KOPT-K1 (cell line): ENCODE results near the gene NBEAL1.
A peak's percentile ranks its signal among the peaks of the same experiment; 100 is the strongest.
"Not testable (repeated sequence)": the region's sequence is repeated elsewhere in the genome, so short reads cannot be mapped to it uniquely, and the experiment has no call there.

Source experiments
- H3K27ac ChIP-seq: fragments of 200-600 bp; sonication (generic); 2 replicates; pipeline ENCODE4 v1.5.1; 2016; ENCODE audit warnings: antibody characterized with exemption, mild to moderate bottlenecking, low read depth, low read length; ENCODE audit not compliant: poor library complexity, severe bottlenecking
- H3K36me3 ChIP-seq: fragments of 200-600 bp; sonication (generic); 2 replicates; pipeline ENCODE4 v1.5.1; 2017; ENCODE audit warnings: antibody characterized with exemption, mild to moderate bottlenecking, low read length, moderate library complexity; ENCODE audit not compliant: insufficient read depth
- H3K9me3 ChIP-seq: fragments of 200-600 bp; sonication (generic); 2 replicates; pipeline ENCODE4 v1.5.1; 2017; ENCODE audit warnings: antibody characterized with exemption, low read length, mild to moderate bottlenecking; ENCODE audit not compliant: insufficient read depth, poor library complexity, severe bottlenecking

NBEAL1 gene

DNA sequence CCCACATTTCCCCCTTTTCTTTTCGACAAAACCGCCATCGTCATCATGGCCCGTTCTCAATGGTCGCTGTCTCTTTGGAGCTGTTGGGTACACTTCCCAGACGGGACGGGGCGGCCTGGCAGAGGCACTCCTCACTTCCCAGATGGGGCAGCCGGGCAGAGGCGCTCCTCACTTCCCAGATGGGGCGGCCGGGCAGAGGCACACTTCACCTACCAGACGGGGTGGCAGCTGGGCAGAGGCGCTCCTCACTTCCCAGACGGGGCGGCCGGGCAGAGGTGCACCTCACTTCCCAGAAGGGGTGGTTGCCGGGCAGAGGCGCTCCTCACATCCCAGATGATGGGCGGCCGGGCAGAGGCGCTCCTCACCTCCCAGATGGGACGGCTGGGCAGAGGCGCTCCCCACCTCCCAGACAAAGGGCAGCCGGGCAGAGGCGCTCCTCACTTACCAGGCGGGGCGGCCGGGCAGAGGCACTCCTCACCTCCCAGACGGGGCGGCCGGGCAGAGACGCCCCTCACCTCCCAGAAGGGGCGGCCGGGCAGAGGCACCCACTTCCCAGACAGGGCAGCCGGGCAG, 51.9 kb downstream of the NBEAL1 start:
- H3K36me3 ChIP-seq, H3K27ac ChIP-seq, H3K9me3 ChIP-seq: not testable (repeated sequence)

DNA sequence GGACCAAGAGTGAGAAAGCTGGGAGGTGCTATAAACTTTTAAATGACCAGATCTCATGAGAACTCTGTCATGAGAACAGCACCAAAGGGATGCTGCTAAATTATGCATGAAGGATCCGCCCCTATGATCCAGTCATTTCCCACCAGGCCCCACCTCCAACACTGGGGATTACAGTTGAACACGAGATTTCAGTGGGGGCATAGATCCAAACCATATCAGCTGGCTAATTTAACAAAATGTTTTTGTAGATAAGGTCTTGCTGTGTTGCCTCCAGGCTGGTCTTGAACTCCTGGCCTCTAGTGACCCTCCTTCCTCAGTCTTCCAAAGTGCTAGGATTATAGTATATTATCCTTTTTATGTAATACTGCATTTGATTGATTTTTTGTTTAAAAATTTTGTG, 56.0 kb downstream of the NBEAL1 start:
- H3K27ac ChIP-seq = no peak overlapping the region
- H3K36me3 ChIP-seq = no peaks in the 10 kb centered on the region
- no peaks in the 10 kb centered on the region for H3K9me3 ChIP-seq

DNA sequence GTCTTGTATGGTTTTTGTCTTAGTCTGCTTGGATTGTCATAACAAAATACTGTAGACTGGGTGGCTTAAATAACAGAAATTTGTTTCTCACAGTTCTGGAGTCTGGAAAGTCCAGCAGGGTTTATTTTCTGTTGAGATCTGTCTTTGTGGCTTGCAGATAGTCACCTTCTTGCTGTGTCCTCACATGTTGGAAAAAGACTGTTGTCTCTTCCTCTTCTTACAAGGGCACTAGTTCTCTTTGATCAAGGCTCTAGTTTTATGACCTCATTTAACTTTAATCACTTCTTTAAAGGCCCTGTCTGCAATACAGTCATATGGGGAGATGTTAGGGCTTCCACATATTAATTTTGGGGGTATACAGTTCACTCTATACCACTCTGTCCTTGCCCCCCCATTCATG, 56.5 kb downstream of the NBEAL1 start:
- H3K27ac ChIP-seq = no peak overlapping the region
- no peaks in the 10 kb centered on the region for H3K9me3 ChIP-seq
- no peaks in the 10 kb centered on the region for H3K36me3 ChIP-seq

DNA sequence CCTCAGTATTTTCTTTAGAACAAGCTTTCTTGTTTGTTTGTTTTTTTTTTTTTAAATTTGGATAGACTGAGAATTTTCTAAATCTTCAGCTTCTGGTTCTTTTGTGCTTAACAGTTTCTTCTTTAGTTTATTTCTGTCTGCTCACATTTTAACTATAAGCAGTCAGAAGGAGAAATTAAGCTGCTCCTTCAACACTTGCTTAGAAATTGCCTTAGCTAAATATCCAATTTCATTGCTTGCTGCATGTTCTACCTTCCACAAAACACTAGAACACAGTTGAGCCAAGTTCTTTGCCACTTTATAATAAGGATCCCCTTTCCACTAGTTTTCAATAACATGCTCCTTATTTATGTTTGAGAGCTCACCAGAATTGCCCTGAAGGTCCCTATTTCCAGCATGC, 57.7 kb downstream of the NBEAL1 start:
- Histone ChIP-seq H3K36me3 (no peaks in the 10 kb centered on the region), H3K9me3 (no peaks in the 10 kb centered on the region), H3K27ac (no peak overlapping the region)

DNA sequence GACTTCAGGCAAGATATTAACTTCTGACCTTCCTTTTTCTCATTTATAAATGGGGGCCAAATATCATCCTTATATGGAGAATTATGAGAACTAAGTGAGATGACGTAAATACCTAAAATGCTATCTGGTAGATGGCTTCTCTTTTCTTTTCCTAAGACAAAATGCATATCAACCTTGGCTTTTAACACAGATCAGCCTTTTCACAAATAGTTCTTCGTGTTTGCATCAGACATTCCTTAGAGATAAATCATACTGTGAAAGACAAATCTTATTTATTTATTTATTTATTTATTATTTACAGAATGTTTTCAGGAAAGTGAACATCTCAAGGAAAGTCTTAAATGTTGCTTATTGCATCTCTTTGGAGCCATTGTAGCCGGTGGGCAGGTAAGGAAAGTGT, 62.8 kb downstream of the NBEAL1 start:
- Histone ChIP-seq H3K36me3 (no peaks in the 10 kb centered on the region), H3K9me3 (no peaks in the 10 kb centered on the region), H3K27ac (no peak overlapping the region)

DNA sequence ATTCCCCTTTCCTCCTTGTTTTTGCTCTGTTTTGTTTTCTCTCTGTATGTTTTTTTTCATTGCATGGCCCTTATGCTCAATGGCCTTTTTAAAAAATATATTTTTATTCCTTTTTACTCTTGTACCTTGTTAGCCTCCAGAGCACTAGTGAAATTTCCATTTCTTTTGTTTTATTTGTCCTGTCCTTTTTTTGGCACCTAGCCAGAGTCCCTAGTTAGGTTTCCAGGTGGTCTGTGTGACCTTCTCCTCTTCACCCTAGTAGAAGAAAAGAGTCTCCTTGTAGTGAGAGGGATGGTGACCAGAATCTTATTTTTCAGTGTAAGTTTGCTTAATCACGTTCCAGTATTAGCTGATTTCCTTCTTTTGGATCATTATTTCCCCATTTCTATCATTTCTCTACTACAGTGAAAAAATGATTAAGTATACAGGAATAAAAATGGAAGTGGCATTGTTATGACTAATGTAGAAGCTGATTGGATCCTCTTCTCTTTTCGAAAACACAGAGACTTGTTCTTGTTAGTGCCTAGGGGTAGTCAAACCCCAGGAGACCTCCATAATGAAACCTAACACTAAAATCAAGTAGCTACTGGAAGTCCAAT, 65.9 kb downstream of the NBEAL1 start:
- H3K9me3 ChIP-seq = no peaks in the 10 kb centered on the region
- no peaks in the 10 kb centered on the region for H3K36me3 ChIP-seq
- no peak overlapping the region for H3K27ac ChIP-seq

DNA sequence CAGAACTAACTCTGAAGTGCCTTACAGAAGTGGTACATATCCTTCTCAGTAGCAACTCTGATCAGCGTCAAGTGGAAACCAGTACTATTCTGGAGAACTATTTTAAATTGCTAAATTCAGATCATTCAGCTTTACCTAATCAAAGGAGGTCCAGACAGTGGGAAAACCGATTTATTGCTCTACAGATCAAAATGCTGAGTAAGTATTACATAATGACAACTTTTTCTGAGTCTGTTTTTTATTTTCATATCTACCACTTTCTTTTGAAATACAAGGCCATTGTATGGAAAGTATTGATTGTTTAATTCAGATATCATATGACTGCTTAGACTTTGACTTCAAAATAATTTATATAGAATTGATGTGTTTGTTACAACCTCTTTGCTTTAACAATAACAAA, 68.7 kb downstream of the NBEAL1 start:
- Histone ChIP-seq H3K36me3 (no peaks in the 10 kb centered on the region), H3K27ac (no peak overlapping the region), H3K9me3 (no peaks in the 10 kb centered on the region)

DNA sequence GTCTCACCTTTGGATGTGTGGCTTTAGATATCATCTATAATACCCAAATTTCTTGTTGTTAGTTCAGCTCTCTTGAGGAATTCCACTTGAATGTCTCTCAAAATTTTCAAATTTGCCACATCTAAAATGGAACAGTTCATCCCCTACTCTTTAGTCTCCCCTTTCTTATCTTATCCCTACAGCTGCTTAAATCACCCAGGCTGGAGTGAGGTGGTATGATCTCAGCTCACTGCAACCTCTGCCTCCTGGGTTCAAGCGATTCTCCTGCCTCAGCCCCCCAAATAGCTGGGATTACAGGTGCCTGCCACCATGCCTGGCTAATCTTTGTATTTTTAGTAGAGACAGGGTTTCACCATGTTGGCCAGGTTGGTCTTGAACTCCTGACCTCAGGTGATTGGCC, 71.7 kb downstream of the NBEAL1 start:
- not testable (repeated sequence) for H3K9me3 ChIP-seq, H3K27ac ChIP-seq, H3K36me3 ChIP-seq

DNA sequence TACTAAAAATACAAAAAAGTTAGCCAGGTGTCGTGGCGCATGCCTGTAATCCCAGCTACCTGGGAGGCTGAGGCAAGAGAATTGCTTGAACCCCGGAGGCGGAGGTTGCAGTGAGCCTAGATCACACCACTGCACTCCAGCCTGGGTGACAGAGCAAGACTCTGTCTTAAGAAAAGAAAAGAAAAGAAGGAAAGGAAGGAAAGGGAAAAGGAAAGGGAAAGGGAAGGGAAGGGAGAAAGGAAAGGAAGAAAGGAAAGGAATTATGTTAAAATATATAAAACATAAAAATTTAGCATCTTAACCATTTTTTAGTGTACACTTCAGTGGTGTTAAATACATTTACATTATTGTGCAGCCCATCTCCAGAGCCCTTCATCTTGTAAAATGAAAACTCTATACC, 76.0 kb downstream of the NBEAL1 start:
- not testable (repeated sequence) for H3K36me3 ChIP-seq, H3K27ac ChIP-seq, H3K9me3 ChIP-seq

DNA sequence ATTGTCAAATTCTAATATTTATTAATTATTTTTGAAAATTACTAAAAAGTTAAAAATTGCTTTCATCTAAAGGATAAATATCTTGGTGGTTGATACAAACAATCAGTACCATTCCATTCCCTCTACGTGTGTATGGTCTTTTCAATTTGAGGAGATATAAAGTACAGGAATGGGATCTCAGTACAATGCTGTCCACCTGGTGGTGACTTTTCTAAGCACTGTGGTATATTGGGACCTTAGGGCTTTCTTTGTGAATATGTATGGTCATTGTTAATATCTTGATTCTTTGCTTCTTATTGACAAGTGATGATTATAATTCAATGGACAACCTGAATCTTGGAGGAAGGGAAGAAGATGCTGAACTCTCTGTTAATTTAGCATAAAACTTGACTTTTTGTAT, 83.1 kb downstream of the NBEAL1 start:
- Histone ChIP-seq H3K9me3 (no peaks in the 10 kb centered on the region), H3K27ac (no peak overlapping the region)

DNA sequence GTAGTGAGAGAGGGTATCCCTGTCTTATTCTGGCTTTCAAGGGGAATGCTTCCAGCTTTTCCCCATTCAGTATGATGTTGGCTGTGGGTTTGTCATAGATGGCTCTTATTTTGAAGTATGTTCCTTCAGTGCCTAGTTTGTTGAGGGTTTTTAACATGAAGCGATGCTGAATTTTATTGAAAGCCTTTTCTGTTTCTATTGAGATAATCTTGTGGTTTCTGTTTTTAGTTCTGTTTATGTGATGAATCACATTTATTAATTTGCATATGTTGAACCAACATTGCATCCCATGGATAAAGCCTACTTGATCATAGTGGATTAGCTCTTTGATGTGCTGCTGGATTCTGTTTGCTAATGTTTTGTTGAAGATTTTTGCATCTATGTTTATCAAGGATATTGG, 87.7 kb downstream of the NBEAL1 start:
- peaks cover 21% of the 10 kb centered on the region for H3K9me3 ChIP-seq
- not testable (repeated sequence) for H3K36me3 ChIP-seq, H3K27ac ChIP-seq

More for the DNA sequence above, 83.1 kb downstream of the NBEAL1 start:
- no peaks in the 10 kb centered on the region for H3K36me3 ChIP-seq

DNA sequence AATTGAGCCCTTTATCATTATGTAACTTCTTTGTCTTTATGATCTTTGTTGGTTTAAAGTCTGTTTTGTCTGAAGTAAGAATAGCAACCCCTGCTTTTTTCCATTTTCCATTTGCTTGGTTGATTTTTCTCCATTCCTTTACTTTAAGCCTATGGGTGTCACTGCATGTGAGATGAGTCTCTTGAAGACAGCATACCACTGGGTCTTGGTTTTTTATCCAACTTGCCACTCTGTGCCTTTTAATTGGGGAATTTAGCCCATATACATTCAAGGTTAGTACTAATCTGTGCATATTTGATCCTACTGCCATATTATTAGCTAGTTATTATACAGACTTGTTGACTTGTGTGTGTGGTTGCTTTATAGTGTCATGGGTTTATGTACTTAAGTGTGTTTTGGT, 89.6 kb downstream of the NBEAL1 start:
- Histone ChIP-seq H3K27ac (no peak overlapping the region), H3K36me3 (no peaks in the 10 kb centered on the region), H3K9me3 (peaks cover 21% of the 10 kb centered on the region)

DNA sequence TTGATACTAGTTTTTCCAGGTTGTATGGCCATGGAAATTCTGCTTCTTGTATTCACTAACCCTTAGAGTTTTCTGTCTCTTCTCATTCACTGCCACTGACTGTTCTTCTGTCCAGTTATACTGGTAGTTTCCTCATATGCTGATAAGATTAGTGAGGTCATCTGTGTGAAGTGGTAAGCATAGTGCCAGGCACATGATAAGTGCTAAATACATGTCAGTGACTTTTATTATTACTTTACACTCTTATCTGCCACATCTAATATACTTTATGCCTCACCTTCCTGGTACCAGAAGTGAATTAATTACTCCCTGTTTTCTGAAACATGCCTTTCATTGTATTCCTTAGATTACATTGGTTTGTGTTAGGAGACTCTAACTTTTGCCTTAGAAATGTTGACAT, 91.3 kb downstream of the NBEAL1 start:
- no peak overlapping the region for H3K27ac ChIP-seq
- H3K9me3 ChIP-seq = peaks cover 21% of the 10 kb centered on the region
- no peaks in the 10 kb centered on the region for H3K36me3 ChIP-seq

DNA sequence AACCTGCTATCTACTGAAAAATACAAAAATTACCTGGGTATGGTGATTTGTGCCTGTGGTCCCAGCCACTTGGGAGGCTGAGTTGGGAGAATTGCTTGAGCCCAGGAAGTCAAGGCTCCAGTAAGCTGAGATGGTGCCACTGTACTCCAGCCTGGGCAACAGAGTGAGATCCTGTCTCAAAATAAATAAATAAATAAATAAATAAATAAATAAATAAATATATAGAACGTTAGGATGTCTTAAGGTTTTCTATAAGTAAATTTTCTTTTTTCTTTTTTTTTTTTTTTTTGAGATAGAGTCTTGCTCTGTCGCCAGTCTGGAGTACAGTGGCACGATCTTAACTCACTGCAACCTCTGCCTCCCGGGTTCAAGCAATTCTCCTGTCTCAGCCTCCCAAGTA, 95.8 kb downstream of the NBEAL1 start:
- Histone ChIP-seq H3K27ac (peak overlapping the region; percentile 24), H3K9me3 (peaks cover 12% of the 10 kb centered on the region)
- not testable (repeated sequence) for H3K36me3 ChIP-seq

DNA sequence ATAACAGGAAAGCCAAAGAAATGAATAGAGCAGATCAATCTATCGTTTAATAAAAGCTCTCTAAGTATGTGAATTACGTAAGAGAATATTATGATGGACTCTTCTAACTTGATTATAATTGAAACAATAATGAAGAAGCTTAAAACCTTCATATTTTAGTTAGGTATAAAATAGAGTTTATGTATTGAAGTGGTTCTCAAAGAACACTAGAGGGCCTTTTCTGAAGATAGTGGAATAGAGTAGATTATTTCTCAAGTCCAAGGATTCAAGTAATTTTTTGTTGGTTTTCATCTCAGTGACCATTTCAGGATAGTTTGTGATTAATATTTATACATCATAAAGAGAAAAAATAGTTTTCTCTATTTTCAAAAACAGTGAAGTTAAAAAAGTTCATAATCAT, 97.7 kb downstream of the NBEAL1 start:
- H3K27ac ChIP-seq = no peak overlapping the region
- peaks cover 8% of the 10 kb centered on the region; the same call in 1 of the 2 replicates for H3K36me3 ChIP-seq
- peaks cover 12% of the 10 kb centered on the region for H3K9me3 ChIP-seq

DNA sequence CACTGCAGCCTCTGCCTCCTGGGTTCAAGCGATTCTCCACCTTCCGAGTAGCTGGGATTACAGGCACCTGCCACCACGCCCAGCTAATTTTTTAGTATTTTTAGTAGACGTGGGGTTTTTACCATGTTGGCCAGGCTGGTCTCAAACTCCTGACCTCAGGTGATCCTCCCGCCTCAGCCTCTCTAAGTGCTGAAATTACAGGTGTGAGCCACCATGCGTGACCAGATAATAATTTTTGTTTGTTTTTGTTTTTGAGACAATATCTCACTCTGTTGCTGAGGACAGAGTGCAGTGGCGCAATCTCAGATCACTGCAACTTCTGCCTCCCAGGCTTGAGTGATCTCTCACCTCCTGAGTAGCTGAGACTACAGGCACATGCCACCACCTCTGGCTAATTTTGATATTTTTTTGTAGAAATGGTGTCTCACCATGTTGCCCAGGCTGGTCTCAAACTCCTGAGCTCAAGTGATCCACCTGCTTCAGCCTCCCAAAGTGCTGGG, 100.6 kb downstream of the NBEAL1 start:
- not testable (repeated sequence) for H3K27ac ChIP-seq, H3K36me3 ChIP-seq
- peaks cover 12% of the 10 kb centered on the region for H3K9me3 ChIP-seq
